K562 (cell line): ENCODE data around the gene ASCC2. TPM values are rescaled to one million over a fixed set of nuclear protein-coding genes. Genes with fewer than 3 reads are reported as not detected.
A peak's percentile ranks its signal among the peaks of the same experiment; 100 is the strongest.

Experiments
- ARID1B ChIP-seq: fragments of 450-650 bp; IDR thresholded peaks from 2 replicates; pipeline ENCODE4 v1.6.1; 2016; ENCODE audit warnings: antibody characterized with exemption, mild to moderate bottlenecking, inconsistent platforms
- GABPA ChIP-seq: fragments of 200-800 bp; sonication (Bioruptor generic); conservative IDR thresholded peaks from 2 replicates; pipeline ENCODE4 v1.6.1; 2016; ENCODE audit warnings: low read depth, missing genetic modification characterization, missing compliant biosample characterization
- IRF2 ChIP-seq: sonication (generic); formaldehyde crosslinking; IDR thresholded peaks from 2 replicates; pipeline ENCODE4 v1.8.1; 2022; ENCODE audit warnings: mild to moderate bottlenecking, missing genetic modification reagents
- KLF6 ChIP-seq: fragments of 250-450 bp; sonication (Bioruptor Pico); IDR thresholded peaks from 2 replicates; pipeline ENCODE4 v1.4.0; 2020; ENCODE audit warnings: mild to moderate bottlenecking, moderate library complexity, borderline replicate concordance
- MAZ ChIP-seq, 2 experiments: fragments of 450-650 bp in 1 of 2; sonication (generic) in 1 of 2; formaldehyde crosslinking; IDR thresholded peaks in 1 of 2; conservative IDR thresholded peaks in 1 of 2; 2 replicates each; pipeline versions ENCODE4 v1.4.0 to v1.5.0; 2020; ENCODE audit warnings: mild to moderate bottlenecking in 1 of 2, missing genetic modification reagents in 1 of 2
- RBFOX2 ChIP-seq: fragments of 200-400 bp; formaldehyde crosslinking; IDR thresholded peaks from 2 replicates; pipeline ENCODE4 v1.6.1; 2017; ENCODE audit warnings: low read depth, mild to moderate bottlenecking, low read length, moderate library complexity
- SMARCC2 ChIP-seq: fragments of 450-650 bp; IDR thresholded peaks from 2 replicates; pipeline ENCODE4 v1.6.1; 2017; ENCODE audit warnings: antibody characterized with exemption, moderate library complexity, mild to moderate bottlenecking, low read depth
- TEAD1 ChIP-seq, 2 experiments: fragments of 450-650 bp in 1 of 2; sonication (generic) in 1 of 2; formaldehyde crosslinking; IDR thresholded peaks; 2 replicates each; pipeline versions ENCODE4 v1.4.0 to v1.8.0; 2020 to 2022; ENCODE audit warnings: mild to moderate bottlenecking in 2 of 2, missing genetic modification reagents in 1 of 2
- ZKSCAN3 ChIP-seq: fragments of 250-450 bp; sonication (Bioruptor Pico); IDR thresholded peaks from 2 replicates; pipeline ENCODE4 v1.4.0; 2020
- ZNF124 ChIP-seq: sonication (generic); formaldehyde crosslinking; IDR thresholded peaks from 2 replicates; pipeline ENCODE4 v1.8.1; 2022; ENCODE audit warnings: missing genetic modification reagents
- ZNF239 ChIP-seq: fragments of 250-450 bp; sonication (Bioruptor Pico); IDR thresholded peaks from 2 replicates; pipeline ENCODE4 v1.4.0; 2020; ENCODE audit warnings: mild to moderate bottlenecking
- polyA plus RNA-seq, 8 experiments: library from polyadenylated mRNA; depleted of rRNA in 4 of 8; stranded (reverse) in 5 of 8; unstranded in 3 of 8; fragments of >200 nt; fragmentation: Nextera tagmentation in 2 of 8; fragmentation: Illumina TruSeq in 1 of 8; extraction: Ambion mirVana in 2 of 8; extraction: Trizol in 1 of 8; gene quantifications; 2 replicates each; pipeline versions ENCODE4 v1.2.1 to v1.2.3, GENCODE V29; 2011 to 2014; ENCODE audit warnings: inconsistent platforms in 1 of 8, missing spikeins in 1 of 8
- total RNA-seq, 7 experiments: library from RNA; depleted of rRNA in 6 of 7; stranded (reverse); fragments of >200 nt in 6 of 7; fragmentation: Illumina TruSeq in 2 of 7; extraction: Trizol in 2 of 7; gene quantifications; 2 replicates each; pipeline versions ENCODE4 v1.2.1 to v1.2.3, GENCODE V29; 2011 to 2021; ENCODE audit warnings: low replicate concordance in 1 of 7
- TF ChIP-seq, protein P1 (sequence below), 2 experiments: fragments of 450-650 bp; conservative IDR thresholded peaks; 2 replicates each; pipeline ENCODE4 v1.6.1; 2017; ENCODE audit warnings: mild to moderate bottlenecking in 2 of 2, moderate library complexity in 2 of 2

The ASCC2 gene
- total and polyA plus RNA-seq, 9 of the 15 experiments (the other 6 are each of a cell fraction or from before 2014, with no cell fraction given) = 4.0 to 46.7 (median 26.8) TPM

DNA sequence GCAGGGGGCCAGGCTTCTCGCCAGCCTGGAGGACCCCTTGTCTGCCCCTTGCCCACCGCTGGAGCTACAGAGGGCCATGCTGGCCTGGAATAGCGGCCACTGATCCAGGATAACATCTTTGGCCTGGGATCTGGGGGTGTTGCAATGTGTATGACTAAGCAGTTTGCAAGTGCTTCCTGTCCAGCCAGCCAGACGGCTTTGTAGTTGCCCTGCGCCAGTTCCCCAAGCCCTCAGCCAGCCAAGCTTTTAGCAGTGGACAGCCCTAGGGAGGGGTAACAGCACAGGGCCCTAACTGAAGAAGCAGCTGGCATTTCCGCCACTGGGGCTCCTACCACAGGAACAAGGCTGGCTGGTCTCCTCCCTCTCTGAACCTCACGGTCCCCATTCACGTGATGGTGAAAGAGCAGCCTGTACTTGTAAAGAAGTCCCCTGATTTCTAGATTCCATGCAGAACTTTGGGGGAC is 38.8 kb downstream of the ASCC2 start (continued):
- TF ChIP-seq ARID1B = peak; percentile 85
- TF ChIP-seq KLF6 (CRISPR knock-in tag) = no peak
- peak; percentile 67; the same call in 1 of the 2 replicates for TF ChIP-seq SMARCC2
- TF ChIP-seq RBFOX2 = peak; percentile 53
- TF ChIP-seq ZNF239 (CRISPR knock-in tag) = no peak
- TF ChIP-seq ZNF124 (CRISPR knock-in tag) = no peak
- peak; percentile 61 for TF ChIP-seq GABPA (tag)
- 0 out of 4 replicates have a peak, but pooled peaks of 1 of the 2 experiments have one; percentile 19 for TF ChIP-seq MAZ (CRISPR knock-in tag; conservative IDR thresholded peaks at IDR 0.05 in 1 of 2, IDR thresholded peaks at IDR 0.05 in 1 of 2)
- TF ChIP-seq, protein P1, sequence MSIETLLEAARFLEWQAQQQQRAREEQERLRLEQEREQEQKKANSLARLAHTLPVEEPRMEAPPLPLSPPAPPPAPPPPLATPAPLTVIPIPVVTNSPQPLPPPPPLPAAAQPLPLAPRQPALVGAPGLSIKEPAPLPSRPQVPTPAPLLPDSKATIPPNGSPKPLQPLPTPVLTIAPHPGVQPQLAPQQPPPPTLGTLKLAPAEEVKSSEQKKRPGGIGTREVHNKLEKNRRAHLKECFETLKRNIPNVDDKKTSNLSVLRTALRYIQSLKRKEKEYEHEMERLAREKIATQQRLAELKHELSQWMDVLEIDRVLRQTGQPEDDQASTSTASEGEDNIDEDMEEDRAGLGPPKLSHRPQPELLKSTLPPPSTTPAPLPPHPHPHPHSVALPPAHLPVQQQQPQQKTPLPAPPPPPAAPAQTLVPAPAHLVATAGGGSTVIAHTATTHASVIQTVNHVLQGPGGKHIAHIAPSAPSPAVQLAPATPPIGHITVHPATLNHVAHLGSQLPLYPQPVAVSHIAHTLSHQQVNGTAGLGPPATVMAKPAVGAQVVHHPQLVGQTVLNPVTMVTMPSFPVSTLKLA (conservative IDR thresholded peaks at IDR 0.05) = 0 out of 4 replicates have a peak, but pooled peaks of 1 of the 2 experiments have one; percentile 26
- no peak for TF ChIP-seq TEAD1 (CRISPR knock-in tag; IDR thresholded peaks at IDR 0.05)
- TF ChIP-seq IRF2 (CRISPR knock-in tag) = no peak
- TF ChIP-seq ZKSCAN3 = no peak
